Activated naive CD8-positive, alpha-beta T cell treated with anti-CD3 and anti-CD28 coated beads for 36 hours (primary cell): Measurements from ENCODE around the gene UBE3B. TPM values are rescaled to one million over a fixed set of nuclear protein-coding genes. Genes with fewer than 3 reads are reported as not detected.
A peak's percentile ranks its signal among the peaks of the same experiment; 100 is the strongest.

Experiments used
- DNase-seq: peaks from one replicate; pipeline ENCODE4 v3.0.0; 2021
- H3K27ac Mint-ChIP-seq: one replicate; pipeline ENCODE4 v1.8.0; 2022; ENCODE audit warnings: mild to moderate bottlenecking, moderate library complexity, mixed read lengths
- H3K27me3 Mint-ChIP-seq: one replicate; pipeline ENCODE4 v1.8.0; 2022; ENCODE audit warnings: mild to moderate bottlenecking, mixed read lengths
- H3K36me3 Mint-ChIP-seq: one replicate; pipeline ENCODE4 v1.8.0; 2021; ENCODE audit warnings: mild to moderate bottlenecking, mixed read lengths
- H3K4me1 Mint-ChIP-seq: one replicate; pipeline ENCODE4 v1.8.0; 2021; ENCODE audit warnings: mixed read lengths
- H3K4me3 Mint-ChIP-seq: one replicate; pipeline ENCODE4 v1.8.0; 2022; ENCODE audit warnings: mild to moderate bottlenecking, moderate library complexity, mixed read lengths
- H3K9me3 Mint-ChIP-seq: one replicate; pipeline ENCODE4 v1.8.0; 2022; ENCODE audit warnings: mixed read lengths
- total RNA-seq, 2 experiments: library from RNA; stranded (reverse); gene quantifications; one replicate each; pipeline ENCODE4 v1.2.3, GENCODE V29; 2021

UBE3B gene
- total RNA-seq, 2 experiments from 2014 or later = 23.4 to 23.5 TPM

GRCh38 chr12:109518820-109519665, 41.6 kb downstream of the UBE3B start:
- H3K9me3 Mint-ChIP-seq = no peaks in the 10 kb centered on the region
- no peaks in the 10 kb centered on the region for H3K4me1 Mint-ChIP-seq
- no peak overlapping the region for H3K4me3 Mint-ChIP-seq
- no peak overlapping the region for H3K27ac Mint-ChIP-seq
- DNase-seq = peak; percentile 32
- H3K36me3 Mint-ChIP-seq = peaks cover 14% of the 10 kb centered on the region
- no peaks in the 10 kb centered on the region for H3K27me3 Mint-ChIP-seq

- Mint-ChIP-seq H3K9me3 (no peaks in the 10 kb centered on the region), H3K27me3 (no peaks in the 10 kb centered on the region), H3K36me3 (peaks cover 10% of the 10 kb centered on the region), H3K4me3 (no peak overlapping the region), H3K4me1 (no peaks in the 10 kb centered on the region), H3K27ac (no peak overlapping the region)
- no peak for DNase-seq
Observed at GRCh38 chr12:109519787-109520186, 42.4 kb downstream of the UBE3B start.

- Mint-ChIP-seq H3K9me3 (no peaks in the 10 kb centered on the region), H3K36me3 (peaks cover 10% of the 10 kb centered on the region), H3K4me3 (no peak overlapping the region), H3K27ac (no peak overlapping the region), H3K4me1 (no peaks in the 10 kb centered on the region), H3K27me3 (no peaks in the 10 kb centered on the region)
- DNase-seq = no peak
Observed at GRCh38 chr12:109521831-109522230, 44.4 kb downstream of the UBE3B start.

GRCh38 chr12:109523071-109523470, 45.6 kb downstream of the UBE3B start:
- Mint-ChIP-seq H3K4me3 (no peak overlapping the region), H3K9me3 (no peaks in the 10 kb centered on the region), H3K27ac (no peak overlapping the region), H3K27me3 (no peaks in the 10 kb centered on the region), H3K36me3 (peaks cover 7% of the 10 kb centered on the region), H3K4me1 (no peaks in the 10 kb centered on the region)
- no peak for DNase-seq

GRCh38 chr12:109523504-109523903, 46.1 kb downstream of the UBE3B start:
- DNase-seq = no peak
- Mint-ChIP-seq H3K27me3 (no peaks in the 10 kb centered on the region), H3K9me3 (no peaks in the 10 kb centered on the region), H3K4me3 (no peak overlapping the region), H3K27ac (no peak overlapping the region), H3K36me3 (peaks cover 4% of the 10 kb centered on the region), H3K4me1 (no peaks in the 10 kb centered on the region)

- no peak for DNase-seq
- no peaks in the 10 kb centered on the region for H3K9me3 Mint-ChIP-seq
- H3K27ac Mint-ChIP-seq = no peak overlapping the region
- no peaks in the 10 kb centered on the region for H3K27me3 Mint-ChIP-seq
- H3K4me3 Mint-ChIP-seq = no peak overlapping the region
- H3K36me3 Mint-ChIP-seq = peaks cover 2% of the 10 kb centered on the region
- no peaks in the 10 kb centered on the region for H3K4me1 Mint-ChIP-seq
Observed at GRCh38 chr12:109524466-109525278, 47.2 kb downstream of the UBE3B start.

- Mint-ChIP-seq H3K27me3 (no peaks in the 10 kb centered on the region), H3K9me3 (no peaks in the 10 kb centered on the region), H3K4me3 (no peak overlapping the region)
Observed at GRCh38 chr12:109525279-109525585, 47.8 kb downstream of the UBE3B start.

GRCh38 chr12:109527489-109528123, 50.2 kb downstream of the UBE3B start:
- Mint-ChIP-seq H3K27me3 (no peaks in the 10 kb centered on the region), H3K4me3 (no peak overlapping the region), H3K36me3 (peaks cover 2% of the 10 kb centered on the region), H3K9me3 (no peaks in the 10 kb centered on the region), H3K4me1 (no peaks in the 10 kb centered on the region), H3K27ac (no peak overlapping the region)
- no peak for DNase-seq

More at GRCh38 chr12:109525279-109525585, 47.8 kb downstream of the UBE3B start:
- Mint-ChIP-seq H3K4me1 (no peaks in the 10 kb centered on the region), H3K27ac (no peak overlapping the region), H3K36me3 (peaks cover 2% of the 10 kb centered on the region)
- no peak for DNase-seq

GRCh38 chr12:109529691-109530640, 52.5 kb downstream of the UBE3B start:
- no peaks in the 10 kb centered on the region for H3K27me3 Mint-ChIP-seq
- H3K4me3 Mint-ChIP-seq = no peak overlapping the region
- no peak overlapping the region for H3K27ac Mint-ChIP-seq
- H3K9me3 Mint-ChIP-seq = no peaks in the 10 kb centered on the region
- no peak for DNase-seq
- H3K36me3 Mint-ChIP-seq = no peaks in the 10 kb centered on the region
- H3K4me1 Mint-ChIP-seq = no peaks in the 10 kb centered on the region

- no peak overlapping the region for H3K4me3 Mint-ChIP-seq
- no peaks in the 10 kb centered on the region for H3K36me3 Mint-ChIP-seq
- H3K27me3 Mint-ChIP-seq = no peaks in the 10 kb centered on the region
- H3K4me1 Mint-ChIP-seq = no peaks in the 10 kb centered on the region
- no peaks in the 10 kb centered on the region for H3K9me3 Mint-ChIP-seq
- no peak overlapping the region for H3K27ac Mint-ChIP-seq
- DNase-seq = no peak
Observed at GRCh38 chr12:109531411-109531810, 54.0 kb downstream of the UBE3B start.

- Mint-ChIP-seq H3K36me3 (no peaks in the 10 kb centered on the region), H3K9me3 (no peaks in the 10 kb centered on the region), H3K27me3 (no peaks in the 10 kb centered on the region), H3K4me3 (no peak overlapping the region), H3K27ac (no peak overlapping the region), H3K4me1 (no peaks in the 10 kb centered on the region)
- no peak for DNase-seq
Observed at GRCh38 chr12:109532721-109533486, 55.5 kb downstream of the UBE3B start.

GRCh38 chr12:109533487-109533740, 56.0 kb downstream of the UBE3B start:
- H3K4me1 Mint-ChIP-seq = no peaks in the 10 kb centered on the region
- DNase-seq = no peak
- H3K36me3 Mint-ChIP-seq = no peaks in the 10 kb centered on the region
- H3K4me3 Mint-ChIP-seq = no peak overlapping the region
- no peak overlapping the region for H3K27ac Mint-ChIP-seq
- no peaks in the 10 kb centered on the region for H3K27me3 Mint-ChIP-seq
- H3K9me3 Mint-ChIP-seq = no peaks in the 10 kb centered on the region

GRCh38 chr12:109534456-109534855, 57.0 kb downstream of the UBE3B start:
- no peak for DNase-seq
- Mint-ChIP-seq H3K4me1 (no peaks in the 10 kb centered on the region), H3K27ac (no peak overlapping the region), H3K27me3 (no peaks in the 10 kb centered on the region), H3K4me3 (no peak overlapping the region), H3K9me3 (no peaks in the 10 kb centered on the region), H3K36me3 (no peaks in the 10 kb centered on the region)

GRCh38 chr12:109535231-109535862, 57.9 kb downstream of the UBE3B start:
- Mint-ChIP-seq H3K36me3 (no peaks in the 10 kb centered on the region), H3K4me1 (no peaks in the 10 kb centered on the region), H3K4me3 (no peak overlapping the region), H3K27ac (no peak overlapping the region), H3K27me3 (no peaks in the 10 kb centered on the region), H3K9me3 (no peaks in the 10 kb centered on the region)
- DNase-seq = no peak
